ENCODE results near the gene LTO1. TPM values are rescaled to one million over a fixed set of nuclear protein-coding genes. Genes with fewer than 3 reads are reported as not detected.

Gene LTO1
- polyA plus RNA-seq, 1 donor (not counting 4 experiments of a cell fraction or from before 2014, with no cell fraction given) = 24.3 TPM

DNA sequence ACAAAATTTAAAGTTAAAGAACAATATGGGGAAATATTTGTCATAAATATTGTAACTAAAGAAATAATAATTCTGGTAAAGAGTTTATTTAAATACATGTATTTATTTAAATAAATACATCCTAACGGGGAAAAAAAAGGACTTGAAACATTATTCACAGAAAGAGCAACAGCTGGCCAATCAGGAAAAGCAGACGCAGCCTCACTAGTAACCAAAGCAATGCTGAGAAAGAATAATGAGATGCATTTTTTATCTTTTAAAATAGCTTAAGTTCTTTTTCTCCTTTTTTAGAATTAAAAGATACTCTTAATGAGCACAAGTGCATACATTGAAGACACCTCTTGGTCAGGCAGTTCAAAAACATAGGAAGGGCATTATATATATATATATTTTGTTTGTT lies 2.6 kb upstream of the LTO1 start:
- no peaks in the 10 kb centered on the region for H3K9me1 ChIP-seq (ENCODE audit: control insufficient read depth, extremely low read depth, insufficient read depth, low read length)
- FAIRE-seq = no peak
- dilution Hi-C loops (cut with MboI; ENCODE audit: extremely low pct_ligation_motif_present, low sequenced_read_pairs) = no loop called here

DNA sequence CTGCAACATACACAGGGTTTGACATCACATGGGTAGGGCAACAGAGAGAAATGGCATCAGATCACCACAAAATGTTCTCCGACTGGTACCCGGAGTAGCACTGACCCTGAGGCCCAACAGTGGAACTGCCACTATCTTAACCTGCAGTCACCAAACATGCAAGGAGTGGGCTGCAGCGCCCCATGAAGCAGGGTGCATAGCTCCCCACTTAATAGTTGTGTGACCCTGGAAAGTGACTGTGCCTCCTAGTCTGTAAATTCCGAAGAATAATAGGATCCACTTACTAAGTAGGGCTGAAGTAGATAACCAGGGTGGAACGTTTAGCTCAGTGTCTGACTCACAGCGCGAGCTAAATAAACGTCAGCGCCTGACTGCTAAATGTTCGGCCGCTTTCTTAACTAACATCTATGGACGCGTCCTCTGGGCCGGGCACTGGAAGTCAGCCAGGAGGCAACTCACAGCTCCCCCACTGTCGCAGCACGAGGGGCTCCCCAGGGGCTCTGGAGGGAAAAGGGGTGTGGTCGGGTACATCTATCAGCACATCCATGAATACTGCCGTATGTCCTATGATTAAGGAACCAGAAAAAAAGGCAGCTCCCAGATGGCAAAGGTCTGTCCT lies 777 bp downstream of the LTO1 start:
- Histone ChIP-seq H3K4me1 (ENCODE audit: control insufficient read depth, extremely low read depth, insufficient read depth, low read length) (peaks cover 10% of the 10 kb centered on the region), H3K4me3 (ENCODE audit: control insufficient read depth in 2 of 3, extremely low read depth in 1 of 3, insufficient read depth in 2 of 3, low read depth in 1 of 3, low read length in 3 of 3) (peak overlapping the region; percentile 80 to 98 (median 84)), H2AFZ (ENCODE audit: control insufficient read depth, low read length) (no peak overlapping the region), H3K9me1 (ENCODE audit: control insufficient read depth, extremely low read depth, insufficient read depth, low read length) (no peaks in the 10 kb centered on the region), H3K27ac (ENCODE audit: control insufficient read depth, insufficient read depth, low read length) (peak overlapping the region; percentile 88), H3K27me3 (ENCODE audit: control insufficient read depth, extremely low read depth, insufficient read depth, low read length) (no peaks in the 10 kb centered on the region), H4K20me1 (ENCODE audit: control insufficient read depth, extremely low read depth, insufficient read depth, low read length) (peaks cover 2% of the 10 kb centered on the region), H3K4me2 (ENCODE audit: control insufficient read depth, extremely low read depth, insufficient read depth, low read depth, low read length) (peak overlapping the region; percentile 97), H3K79me2 (ENCODE audit: control insufficient read depth, insufficient read depth, low read length) (peaks cover 27% of the 10 kb centered on the region), H3K9ac (ENCODE audit: control insufficient read depth, extremely low read depth, insufficient read depth, low read length) (peak overlapping the region; percentile 91), H3K9me3 (ENCODE audit: control insufficient read depth, low read depth, low read length) (no peaks in the 10 kb centered on the region), H3K36me3 (ENCODE audit: control insufficient read depth in 2 of 2, extremely low read depth in 1 of 2, insufficient read depth in 2 of 2, low read length in 2 of 2) (peaks cover 9 to 15% of the 10 kb centered on the region in 2 experiments)
- no peak for DNase-seq (ENCODE audit: low read depth, low spot score)
- dilution Hi-C loops (cut with MboI; ENCODE audit: extremely low pct_ligation_motif_present, low sequenced_read_pairs) = no loop called here
- FAIRE-seq = peak; percentile 71
- TF ChIP-seq, protein P1, sequence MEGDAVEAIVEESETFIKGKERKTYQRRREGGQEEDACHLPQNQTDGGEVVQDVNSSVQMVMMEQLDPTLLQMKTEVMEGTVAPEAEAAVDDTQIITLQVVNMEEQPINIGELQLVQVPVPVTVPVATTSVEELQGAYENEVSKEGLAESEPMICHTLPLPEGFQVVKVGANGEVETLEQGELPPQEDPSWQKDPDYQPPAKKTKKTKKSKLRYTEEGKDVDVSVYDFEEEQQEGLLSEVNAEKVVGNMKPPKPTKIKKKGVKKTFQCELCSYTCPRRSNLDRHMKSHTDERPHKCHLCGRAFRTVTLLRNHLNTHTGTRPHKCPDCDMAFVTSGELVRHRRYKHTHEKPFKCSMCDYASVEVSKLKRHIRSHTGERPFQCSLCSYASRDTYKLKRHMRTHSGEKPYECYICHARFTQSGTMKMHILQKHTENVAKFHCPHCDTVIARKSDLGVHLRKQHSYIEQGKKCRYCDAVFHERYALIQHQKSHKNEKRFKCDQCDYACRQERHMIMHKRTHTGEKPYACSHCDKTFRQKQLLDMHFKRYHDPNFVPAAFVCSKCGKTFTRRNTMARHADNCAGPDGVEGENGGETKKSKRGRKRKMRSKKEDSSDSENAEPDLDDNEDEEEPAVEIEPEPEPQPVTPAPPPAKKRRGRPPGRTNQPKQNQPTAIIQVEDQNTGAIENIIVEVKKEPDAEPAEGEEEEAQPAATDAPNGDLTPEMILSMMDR (optimal IDR thresholded peaks at IDR 0.05 in 1 of 3, IDR thresholded peaks at IDR 0.05 in 1 of 3, conservative IDR thresholded peaks at IDR 0.05 in 1 of 3; ENCODE audit: extremely low read depth in 1 of 3, insufficient read depth in 2 of 3, low read length in 3 of 3) = no peak
- TF ChIP-seq EZH2 (IDR thresholded peaks at IDR 0.05; ENCODE audit: low read length) = no peak

More for the DNA sequence above, 2.6 kb upstream of the LTO1 start:
- no peak for DNase-seq (ENCODE audit: low read depth, low spot score)
- Histone ChIP-seq H3K9me3 (ENCODE audit: control insufficient read depth, low read depth, low read length) (no peaks in the 10 kb centered on the region), H3K27me3 (ENCODE audit: control insufficient read depth, extremely low read depth, insufficient read depth, low read length) (no peaks in the 10 kb centered on the region), H2AFZ (ENCODE audit: control insufficient read depth, low read length) (no peak overlapping the region), H3K79me2 (ENCODE audit: control insufficient read depth, insufficient read depth, low read length) (peaks cover 24% of the 10 kb centered on the region), H4K20me1 (ENCODE audit: control insufficient read depth, extremely low read depth, insufficient read depth, low read length) (no peaks in the 10 kb centered on the region), H3K4me1 (ENCODE audit: control insufficient read depth, extremely low read depth, insufficient read depth, low read length) (peaks cover 6% of the 10 kb centered on the region), H3K36me3 (ENCODE audit: control insufficient read depth in 2 of 2, extremely low read depth in 1 of 2, insufficient read depth in 2 of 2, low read length in 2 of 2) (peaks cover 0 to 2% of the 10 kb centered on the region in 2 experiments), H3K4me2 (ENCODE audit: control insufficient read depth, extremely low read depth, insufficient read depth, low read depth, low read length) (no peak overlapping the region), H3K4me3 (ENCODE audit: control insufficient read depth in 2 of 3, extremely low read depth in 1 of 3, insufficient read depth in 2 of 3, low read depth in 1 of 3, low read length in 3 of 3) (no peak overlapping the region), H3K9ac (ENCODE audit: control insufficient read depth, extremely low read depth, insufficient read depth, low read length) (no peak overlapping the region), H3K27ac (ENCODE audit: control insufficient read depth, insufficient read depth, low read length) (no peak overlapping the region)
- TF ChIP-seq, protein P1 (optimal IDR thresholded peaks at IDR 0.05 in 1 of 3, IDR thresholded peaks at IDR 0.05 in 1 of 3, conservative IDR thresholded peaks at IDR 0.05 in 1 of 3; ENCODE audit: extremely low read depth in 1 of 3, insufficient read depth in 2 of 3, low read length in 3 of 3) = no peak
- TF ChIP-seq EZH2 (IDR thresholded peaks at IDR 0.05; ENCODE audit: low read length) = no peak

Measured in keratinocyte (primary cell).